SIG-M5 (cell line): ENCODE results near the gene SLFN12L.
"Not testable (repeated sequence)": the region's sequence is repeated elsewhere in the genome, so short reads cannot be mapped to it uniquely, and the experiment has no call there.

Source experiments
- DNase-seq: peaks from one replicate; lab custom pipeline; 2025; lab: John Stamatoyannopoulos, UW

SLFN12L gene

GRCh38 chr17:35537601-35538141 is at the start of gene SLFN12L:
SLFN12L (minus strand) TSS chr17:35537678; CDS start chr17:35522364, 15,314 bp downstream.
- no peak for DNase-seq

- peak; percentile 68 for DNase-seq
Measured at GRCh38 chr17:35586569-35587073, 49.1 kb upstream of the SLFN12L start.

GRCh38 chr17:35584061-35584460 is 46.6 kb upstream of the SLFN12L start:
- DNase-seq: no peak

- no peak for DNase-seq
Measured at GRCh38 chr17:35578929-35579432, 41.5 kb upstream of the SLFN12L start.

- peak; percentile 65 for DNase-seq
Measured at GRCh38 chr17:35578197-35578928, 40.9 kb upstream of the SLFN12L start, which contains the start of gene PEX12. PEX12 (minus strand) TSS chr17:35578571; CDS start chr17:35578021, 550 bp downstream.

GRCh38 chr17:35577830-35578196 is 40.3 kb upstream of the SLFN12L start:
- no peak for DNase-seq

GRCh38 chr17:35575759-35576158 is 38.3 kb upstream of the SLFN12L start:
- no peak for DNase-seq

GRCh38 chr17:35569405-35569804 is 31.9 kb upstream of the SLFN12L start:
- no peak for DNase-seq

GRCh38 chr17:35568561-35568960 is 31.1 kb upstream of the SLFN12L start:
- DNase-seq: no peak

GRCh38 chr17:35566968-35567367 is 29.5 kb upstream of the SLFN12L start:
- DNase-seq: no peak

GRCh38 chr17:35563181-35563580 is 25.7 kb upstream of the SLFN12L start:
- not testable (repeated sequence) for DNase-seq

GRCh38 chr17:35560703-35561102 is 23.2 kb upstream of the SLFN12L start, which contains the start of gene SLFN14:
SLFN14 (minus strand) TSS chr17:35560819; CDS start chr17:35558062, 2,757 bp downstream.
- no peak for DNase-seq

- no peak for DNase-seq
Measured at GRCh38 chr17:35559495-35560210, 22.2 kb upstream of the SLFN12L start.

- DNase-seq: no peak
Measured at GRCh38 chr17:35557353-35557752, 19.9 kb upstream of the SLFN12L start.

GRCh38 chr17:35555691-35556090 is 18.2 kb upstream of the SLFN12L start:
- no peak for DNase-seq

- DNase-seq: no peak
Measured at GRCh38 chr17:35554668-35555067, 17.2 kb upstream of the SLFN12L start.

GRCh38 chr17:35553310-35553709 is 15.8 kb upstream of the SLFN12L start:
- DNase-seq: no peak

GRCh38 chr17:35548978-35549377 is 11.5 kb upstream of the SLFN12L start:
- no peak for DNase-seq

GRCh38 chr17:35548208-35548810 is 10.8 kb upstream of the SLFN12L start:
- no peak for DNase-seq

- DNase-seq: no peak
Measured at GRCh38 chr17:35546487-35546886, 9.0 kb upstream of the SLFN12L start.

GRCh38 chr17:35545150-35545549 is 7.7 kb upstream of the SLFN12L start:
- DNase-seq: no peak

GRCh38 chr17:35543856-35544255 is 6.4 kb upstream of the SLFN12L start:
- DNase-seq: no peak
